ENCODE measurements around the gene PRR30. TPM values are rescaled to one million over a fixed set of nuclear protein-coding genes. Genes with fewer than 3 reads are reported as not detected.
"Not testable (repeated sequence)": the region's sequence is repeated elsewhere in the genome, so short reads cannot be mapped to it uniquely, and the experiment has no call there.

PRR30 gene
- total RNA-seq, 1 donor from 2014 or later, result not detected

GRCh38 chr2:27125104-27125503 is 14.1 kb downstream of the PRR30 start:
- Mint-ChIP-seq H3K9me3 (no peaks in the 10 kb centered on the region), H3K36me3 (ENCODE audit: low read depth) (peaks cover 1% of the 10 kb centered on the region), H3K4me3 (peak overlapping the region; percentile 45), H3K27me3 (ENCODE audit: low read depth) (peaks cover 40% of the 10 kb centered on the region), H3K4me1 (peaks cover 7% of the 10 kb centered on the region), H3K27ac (ENCODE audit: unreplicated experiment) (no peak overlapping the region)
- no peak for TF ChIP-seq CTCF (conservative IDR thresholded peaks at IDR 0.05)
- no peak for DNase-seq (ENCODE audit: low read depth, low spot score)

- H3K36me3 Mint-ChIP-seq (ENCODE audit: low read depth), result no peaks in the 10 kb centered on the region
- H3K27ac Mint-ChIP-seq (ENCODE audit: unreplicated experiment), result no peak within 1 kb of the TSS
- no peak for TF ChIP-seq CTCF (conservative IDR thresholded peaks at IDR 0.05)
- H3K27me3 Mint-ChIP-seq (ENCODE audit: low read depth), result peaks cover 53% of the 10 kb centered on the region
- H3K9me3 Mint-ChIP-seq, result no peaks in the 10 kb centered on the region
- peak; percentile 44 for DNase-seq (ENCODE audit: low read depth, low spot score)
- H3K4me1 Mint-ChIP-seq, result peaks cover 11% of the 10 kb centered on the region
- H3K4me3 Mint-ChIP-seq, result peak within 1 kb of the TSS; percentile 88
Measured at GRCh38 chr2:27123302-27124150, 15.7 kb downstream of the PRR30 start, which contains the start of gene ABHD1. Gene ABHD1, plus strand, starts transcription at chr2:27123815. Its CDS starts 134 bp downstream, at chr2:27123949.

- H3K9me3 Mint-ChIP-seq, result no peaks in the 10 kb centered on the region
- no peak for DNase-seq (ENCODE audit: low read depth, low spot score)
- H3K4me3 Mint-ChIP-seq, result peak overlapping the region; percentile 88
- no peaks in the 10 kb centered on the region for H3K36me3 Mint-ChIP-seq (ENCODE audit: low read depth)
- peaks cover 60% of the 10 kb centered on the region for H3K27me3 Mint-ChIP-seq (ENCODE audit: low read depth)
- peaks cover 15% of the 10 kb centered on the region for H3K4me1 Mint-ChIP-seq
- no peak for TF ChIP-seq CTCF (conservative IDR thresholded peaks at IDR 0.05)
- no peak overlapping the region for H3K27ac Mint-ChIP-seq (ENCODE audit: unreplicated experiment)
Measured at GRCh38 chr2:27122791-27123190, 16.4 kb downstream of the PRR30 start.

DNA sequence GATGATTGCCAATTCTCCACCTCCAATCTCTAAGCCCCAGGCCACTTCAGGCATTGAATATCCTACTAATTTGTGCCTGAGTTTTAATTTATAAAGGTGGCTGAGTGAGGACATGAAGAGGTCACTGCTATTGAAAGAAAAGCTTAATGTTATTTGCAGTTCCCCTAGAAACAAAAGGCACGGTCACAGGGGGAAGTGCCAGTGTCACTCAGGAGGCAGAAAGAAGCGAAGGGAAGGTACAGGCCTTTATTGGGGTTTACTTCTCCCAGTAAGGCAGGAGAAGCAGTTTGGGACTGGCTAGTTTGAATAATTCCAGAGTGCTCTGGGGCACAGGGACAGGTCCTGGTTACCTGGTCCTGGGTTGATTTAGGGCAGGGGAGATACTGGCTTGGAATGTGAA is 17.3 kb downstream of the PRR30 start:
- Mint-ChIP-seq H3K36me3 (ENCODE audit: low read depth) (no peaks in the 10 kb centered on the region), H3K27ac (ENCODE audit: unreplicated experiment) (no peak overlapping the region), H3K4me1 (peaks cover 15% of the 10 kb centered on the region), H3K27me3 (ENCODE audit: low read depth) (peaks cover 69% of the 10 kb centered on the region), H3K4me3 (peak overlapping the region; percentile 45), H3K9me3 (no peaks in the 10 kb centered on the region)
- DNase-seq (ENCODE audit: low read depth, low spot score), result no peak
- no peak for TF ChIP-seq CTCF (conservative IDR thresholded peaks at IDR 0.05)

DNA sequence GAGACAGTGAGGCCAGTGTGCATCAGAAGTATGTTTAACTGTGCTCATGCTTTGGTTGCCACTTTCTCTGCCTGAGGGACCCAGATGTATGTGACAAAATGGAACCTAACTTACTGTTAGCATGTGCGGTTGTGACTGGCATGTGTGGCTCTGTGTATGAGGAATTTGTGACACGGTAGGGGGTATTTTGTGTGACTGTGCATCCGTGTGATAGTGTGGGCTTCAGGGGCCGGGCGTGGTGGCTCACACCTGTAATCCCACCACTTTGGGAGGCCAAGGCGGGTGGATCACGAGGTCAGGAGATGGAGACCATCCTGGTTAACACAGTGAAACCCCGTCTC is 19.9 kb downstream of the PRR30 start:
- H3K36me3 Mint-ChIP-seq (ENCODE audit: low read depth); DNase-seq (ENCODE audit: low read depth, low spot score); H3K9me3 Mint-ChIP-seq; H3K27ac Mint-ChIP-seq (ENCODE audit: unreplicated experiment): not testable (repeated sequence)
- H3K27me3 Mint-ChIP-seq (ENCODE audit: low read depth), result peaks cover 76% of the 10 kb centered on the region
- peaks cover 15% of the 10 kb centered on the region for H3K4me1 Mint-ChIP-seq
- H3K4me3 Mint-ChIP-seq, result peak overlapping the region; percentile 72
